Neutrophil (primary cell): ENCODE results near the gene PPP5C.

ENCODE experiments used
- H3K27ac ChIP-seq: fragments of 200-600 bp; sonication (generic); 2 replicates; pipeline ENCODE4 v1.5.1; 2016; ENCODE audit warnings: mild to moderate bottlenecking, moderate library complexity
- H3K27me3 ChIP-seq: fragments of 200-600 bp; sonication (generic); 2 replicates; pipeline ENCODE4 v1.6.0; 2016; ENCODE audit warnings: mild to moderate bottlenecking
- H3K36me3 ChIP-seq: fragments of 200-600 bp; sonication (generic); 2 replicates; pipeline ENCODE4 v1.5.1; 2017
- H3K4me1 ChIP-seq, 2 experiments: fragments of 200-600 bp in 1 of 2; sonication (generic) in 1 of 2; 1 replicate in 1 of 2; 2 replicates in 1 of 2; pipeline versions ENCODE4 v1.5.1 to v1.6.1; 2013 to 2016; ENCODE audit warnings: low read depth in 1 of 2, low read length in 1 of 2, mild to moderate bottlenecking in 1 of 2, moderate library complexity in 1 of 2; ENCODE audit not compliant: control insufficient read depth in 1 of 2, insufficient read depth in 1 of 2
- H3K4me3 ChIP-seq, 2 experiments: fragments of 200-600 bp in 1 of 2; sonication (generic) in 1 of 2; 1 replicate in 1 of 2; 2 replicates in 1 of 2; pipeline ENCODE4 v1.5.1; 2013 to 2016; ENCODE audit warnings: low read depth in 1 of 2, low read length in 1 of 2, mild to moderate bottlenecking in 1 of 2, moderate library complexity in 1 of 2
- H3K9me3 ChIP-seq: fragments of 200-600 bp; sonication (generic); 2 replicates; pipeline ENCODE4 v1.5.1; 2016
- CTCF ChIP-seq: fragments of 200-600 bp; sonication (generic); IDR thresholded peaks from 2 replicates; pipeline ENCODE4 v1.5.1; 2016; ENCODE audit warnings: antibody characterized with exemption

Gene PPP5C

GRCh38 chr19:46361915-46362314 lies 15.0 kb downstream of the PPP5C start:
- Histone ChIP-seq H3K9me3 (no peaks in the 10 kb centered on the region), H3K4me1 (no peaks in the 10 kb centered on the region), H3K4me3 (no peak overlapping the region), H3K36me3 (peaks cover 9% of the 10 kb centered on the region), H3K27me3 (no peaks in the 10 kb centered on the region), H3K27ac (no peak overlapping the region)
- TF ChIP-seq CTCF, result no peak

GRCh38 chr19:46364359-46364758 lies 17.5 kb downstream of the PPP5C start:
- TF ChIP-seq CTCF, result no peak
- Histone ChIP-seq H3K27ac (no peak overlapping the region), H3K4me3 (no peak overlapping the region), H3K36me3 (peaks cover 10% of the 10 kb centered on the region), H3K9me3 (no peaks in the 10 kb centered on the region), H3K4me1 (no peaks in the 10 kb centered on the region), H3K27me3 (no peaks in the 10 kb centered on the region)

GRCh38 chr19:46365561-46365960 lies 18.7 kb downstream of the PPP5C start:
- Histone ChIP-seq H3K36me3 (peaks cover 10% of the 10 kb centered on the region), H3K4me1 (no peaks in the 10 kb centered on the region), H3K27me3 (no peaks in the 10 kb centered on the region), H3K27ac (no peak overlapping the region), H3K4me3 (no peak overlapping the region), H3K9me3 (no peaks in the 10 kb centered on the region)
- no peak for TF ChIP-seq CTCF

- peaks cover 10% of the 10 kb centered on the region for H3K36me3 ChIP-seq
- TF ChIP-seq CTCF, result no peak
Observed at GRCh38 chr19:46366620-46367292, 19.9 kb downstream of the PPP5C start.

GRCh38 chr19:46367426-46367825 lies 20.5 kb downstream of the PPP5C start:
- Histone ChIP-seq H3K4me1 (no peaks in the 10 kb centered on the region), H3K27ac (no peak overlapping the region), H3K4me3 (no peak overlapping the region), H3K9me3 (no peaks in the 10 kb centered on the region), H3K27me3 (no peaks in the 10 kb centered on the region), H3K36me3 (peaks cover 10% of the 10 kb centered on the region)
- TF ChIP-seq CTCF, result no peak

More at GRCh38 chr19:46366620-46367292, 19.9 kb downstream of the PPP5C start:
- Histone ChIP-seq H3K27me3 (no peaks in the 10 kb centered on the region), H3K9me3 (no peaks in the 10 kb centered on the region), H3K27ac (no peak overlapping the region), H3K4me3 (no peak overlapping the region), H3K4me1 (no peaks in the 10 kb centered on the region)
